HepG2 (cell line): Measurements from ENCODE around the gene RIMOC1. TPM values are rescaled to one million over a fixed set of nuclear protein-coding genes. Genes with fewer than 3 reads are reported as not detected.

Experiments used
- CHCHD3 ChIP-seq: sonication (generic); formaldehyde crosslinking; IDR thresholded peaks from 2 replicates; pipeline ENCODE4 v1.8.0; 2022; ENCODE audit warnings: mild to moderate bottlenecking, missing genetic modification reagents, moderate library complexity
- HIVEP1 ChIP-seq: sonication (generic); formaldehyde crosslinking; IDR thresholded peaks from 2 replicates; pipeline ENCODE4 v1.4.0; 2020; ENCODE audit warnings: mild to moderate bottlenecking, missing genetic modification reagents
- KAT8 ChIP-seq: IDR thresholded peaks from 2 replicates; pipeline ENCODE4 v1.6.1; 2016; ENCODE audit warnings: missing genetic modification reagents, missing compliant biosample characterization
- REXO4 ChIP-seq: sonication (generic); formaldehyde crosslinking; IDR thresholded peaks from 2 replicates; pipeline ENCODE4 v1.8.0; 2022; ENCODE audit warnings: missing genetic modification reagents, mild to moderate bottlenecking, borderline replicate concordance
- SCMH1 ChIP-seq: sonication (generic); formaldehyde crosslinking; IDR thresholded peaks from 2 replicates; pipeline ENCODE4 v1.9.0; 2021; ENCODE audit warnings: missing genetic modification reagents, mild to moderate bottlenecking, borderline replicate concordance
- TBX2 ChIP-seq: sonication (generic); formaldehyde crosslinking; IDR thresholded peaks from 2 replicates; pipeline ENCODE4 v1.5.0; 2020; ENCODE audit warnings: missing genetic modification reagents, mild to moderate bottlenecking, borderline replicate concordance
- U2AF2 ChIP-seq: fragments of 200-400 bp; formaldehyde crosslinking; IDR thresholded peaks from 2 replicates; pipeline ENCODE4 v1.6.1; 2017; ENCODE audit warnings: low read depth, mild to moderate bottlenecking, low read length
- ZFP36L1 ChIP-seq: sonication (generic); formaldehyde crosslinking; IDR thresholded peaks from 2 replicates; pipeline ENCODE4 v1.8.0; 2022; ENCODE audit warnings: mild to moderate bottlenecking, missing genetic modification reagents, moderate library complexity
- ZNF781 ChIP-seq: sonication (generic); formaldehyde crosslinking; IDR thresholded peaks from 2 replicates; pipeline ENCODE4 v1.5.1; 2020; ENCODE audit warnings: borderline replicate concordance, mild to moderate bottlenecking, missing genetic modification reagents; ENCODE audit errors: not compliant biosample characterization
- polyA plus RNA-seq, 8 experiments: library from polyadenylated mRNA; depleted of rRNA in 3 of 8; stranded (reverse) in 7 of 8; unstranded in 1 of 8; fragments of >200 nt; fragmentation: Illumina TruSeq in 4 of 8; extraction: Trizol in 4 of 8; gene quantifications; 2 replicates each; pipeline versions ENCODE4 v1.2.1 to v1.2.3, GENCODE V29; 2011 to 2016; ENCODE audit warnings: low read depth in 4 of 8, missing spikeins in 1 of 8, mixed read lengths in 1 of 8; ENCODE audit not compliant: insufficient read depth in 1 of 8
- total RNA-seq, 5 experiments: library from RNA; depleted of rRNA; stranded (reverse); fragments of >200 nt; fragmentation: Illumina TruSeq; extraction: Trizol; gene quantifications; 2 replicates each; pipeline ENCODE4 v1.2.3, GENCODE V29; 2016; ENCODE audit warnings: low read depth in 1 of 5
- TF ChIP-seq, protein P1 (sequence below): sonication (generic); formaldehyde crosslinking; IDR thresholded peaks from 2 replicates; pipeline ENCODE4 v1.4.0; 2020; ENCODE audit warnings: mild to moderate bottlenecking, missing genetic modification reagents
- TF ChIP-seq, protein P2 (sequence below): sonication (generic); formaldehyde crosslinking; IDR thresholded peaks from 2 replicates; pipeline ENCODE4 v1.4.0; 2020; ENCODE audit warnings: missing genetic modification reagents, borderline replicate concordance
- TF ChIP-seq, protein P3 (sequence below): sonication (generic); IDR thresholded peaks from 2 replicates; pipeline ENCODE4 v1.6.1; 2016; ENCODE audit warnings: low read depth, borderline replicate concordance
- TF ChIP-seq, protein P4 (sequence below): IDR thresholded peaks from 2 replicates; pipeline ENCODE4 v1.4.0; 2020; ENCODE audit warnings: mild to moderate bottlenecking, missing genetic modification reagents
- TF ChIP-seq, protein P5 (sequence below): sonication (generic); formaldehyde crosslinking; IDR thresholded peaks from 2 replicates; pipeline ENCODE4 v1.4.0; 2020; ENCODE audit warnings: missing genetic modification reagents
- TF ChIP-seq, protein P6 (sequence below): conservative IDR thresholded peaks from 2 replicates; pipeline ENCODE4 v1.6.1; 2018; ENCODE audit warnings: missing genetic modification reagents

RIMOC1 gene
- total and polyA plus RNA-seq, 2 of the 13 experiments (the other 11 are each of a cell fraction or from before 2014, with no cell fraction given) = 16.3 to 16.9 TPM

DNA sequence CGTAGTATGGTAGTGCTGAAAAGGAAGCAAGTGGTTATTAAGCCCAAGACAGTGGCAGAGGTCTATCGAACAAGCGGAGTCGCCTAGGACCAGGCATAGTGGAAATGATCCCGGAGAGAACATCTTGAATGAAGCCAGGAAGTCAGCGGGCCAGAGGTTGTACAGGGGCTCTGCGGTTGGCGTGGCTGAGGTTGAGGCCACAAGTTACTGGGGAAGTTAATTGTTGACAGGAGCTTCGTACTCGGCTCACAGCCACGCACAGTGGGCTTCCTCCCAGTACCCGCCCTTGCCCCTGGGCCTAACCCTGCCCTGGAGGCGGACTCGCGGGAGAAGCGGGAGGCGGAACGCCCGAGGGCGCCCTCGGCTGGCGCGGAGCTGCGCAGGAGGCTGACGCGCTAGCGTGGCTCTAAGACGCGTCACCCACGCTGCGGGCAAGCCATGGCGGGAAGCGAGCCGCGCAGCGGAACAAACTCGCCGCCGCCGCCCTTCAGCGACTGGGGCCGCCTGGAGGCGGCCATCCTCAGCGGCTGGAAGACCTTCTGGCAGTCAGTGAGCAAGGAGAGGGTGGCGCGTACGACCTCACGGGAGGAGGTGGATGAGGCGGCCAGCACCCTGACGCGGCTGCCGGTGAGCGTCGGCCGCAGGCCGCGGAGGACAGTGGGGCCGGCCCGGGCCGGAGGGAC, 20.9 kb downstream of the RIMOC1 start, which contains the start of gene FBXO4 (continued):
- TF ChIP-seq, protein P1, sequence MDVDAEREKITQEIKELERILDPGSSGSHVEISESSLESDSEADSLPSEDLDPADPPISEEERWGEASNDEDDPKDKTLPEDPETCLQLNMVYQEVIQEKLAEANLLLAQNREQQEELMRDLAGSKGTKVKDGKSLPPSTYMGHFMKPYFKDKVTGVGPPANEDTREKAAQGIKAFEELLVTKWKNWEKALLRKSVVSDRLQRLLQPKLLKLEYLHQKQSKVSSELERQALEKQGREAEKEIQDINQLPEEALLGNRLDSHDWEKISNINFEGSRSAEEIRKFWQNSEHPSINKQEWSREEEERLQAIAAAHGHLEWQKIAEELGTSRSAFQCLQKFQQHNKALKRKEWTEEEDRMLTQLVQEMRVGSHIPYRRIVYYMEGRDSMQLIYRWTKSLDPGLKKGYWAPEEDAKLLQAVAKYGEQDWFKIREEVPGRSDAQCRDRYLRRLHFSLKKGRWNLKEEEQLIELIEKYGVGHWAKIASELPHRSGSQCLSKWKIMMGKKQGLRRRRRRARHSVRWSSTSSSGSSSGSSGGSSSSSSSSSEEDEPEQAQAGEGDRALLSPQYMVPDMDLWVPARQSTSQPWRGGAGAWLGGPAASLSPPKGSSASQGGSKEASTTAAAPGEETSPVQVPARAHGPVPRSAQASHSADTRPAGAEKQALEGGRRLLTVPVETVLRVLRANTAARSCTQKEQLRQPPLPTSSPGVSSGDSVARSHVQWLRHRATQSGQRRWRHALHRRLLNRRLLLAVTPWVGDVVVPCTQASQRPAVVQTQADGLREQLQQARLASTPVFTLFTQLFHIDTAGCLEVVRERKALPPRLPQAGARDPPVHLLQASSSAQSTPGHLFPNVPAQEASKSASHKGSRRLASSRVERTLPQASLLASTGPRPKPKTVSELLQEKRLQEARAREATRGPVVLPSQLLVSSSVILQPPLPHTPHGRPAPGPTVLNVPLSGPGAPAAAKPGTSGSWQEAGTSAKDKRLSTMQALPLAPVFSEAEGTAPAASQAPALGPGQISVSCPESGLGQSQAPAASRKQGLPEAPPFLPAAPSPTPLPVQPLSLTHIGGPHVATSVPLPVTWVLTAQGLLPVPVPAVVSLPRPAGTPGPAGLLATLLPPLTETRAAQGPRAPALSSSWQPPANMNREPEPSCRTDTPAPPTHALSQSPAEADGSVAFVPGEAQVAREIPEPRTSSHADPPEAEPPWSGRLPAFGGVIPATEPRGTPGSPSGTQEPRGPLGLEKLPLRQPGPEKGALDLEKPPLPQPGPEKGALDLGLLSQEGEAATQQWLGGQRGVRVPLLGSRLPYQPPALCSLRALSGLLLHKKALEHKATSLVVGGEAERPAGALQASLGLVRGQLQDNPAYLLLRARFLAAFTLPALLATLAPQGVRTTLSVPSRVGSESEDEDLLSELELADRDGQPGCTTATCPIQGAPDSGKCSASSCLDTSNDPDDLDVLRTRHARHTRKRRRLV = no peak
- TF ChIP-seq KAT8 (CRISPR knock-in tag) = peak; percentile 88
- peak; percentile 67 for TF ChIP-seq TBX2 (CRISPR knock-in tag)
- TF ChIP-seq REXO4 (CRISPR knock-in tag) = no peak
- TF ChIP-seq, protein P2, sequence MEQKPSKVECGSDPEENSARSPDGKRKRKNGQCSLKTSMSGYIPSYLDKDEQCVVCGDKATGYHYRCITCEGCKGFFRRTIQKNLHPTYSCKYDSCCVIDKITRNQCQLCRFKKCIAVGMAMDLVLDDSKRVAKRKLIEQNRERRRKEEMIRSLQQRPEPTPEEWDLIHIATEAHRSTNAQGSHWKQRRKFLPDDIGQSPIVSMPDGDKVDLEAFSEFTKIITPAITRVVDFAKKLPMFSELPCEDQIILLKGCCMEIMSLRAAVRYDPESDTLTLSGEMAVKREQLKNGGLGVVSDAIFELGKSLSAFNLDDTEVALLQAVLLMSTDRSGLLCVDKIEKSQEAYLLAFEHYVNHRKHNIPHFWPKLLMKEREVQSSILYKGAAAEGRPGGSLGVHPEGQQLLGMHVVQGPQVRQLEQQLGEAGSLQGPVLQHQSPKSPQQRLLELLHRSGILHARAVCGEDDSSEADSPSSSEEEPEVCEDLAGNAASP (CRISPR knock-in tag) = peak; percentile 69
- TF ChIP-seq, protein P3, sequence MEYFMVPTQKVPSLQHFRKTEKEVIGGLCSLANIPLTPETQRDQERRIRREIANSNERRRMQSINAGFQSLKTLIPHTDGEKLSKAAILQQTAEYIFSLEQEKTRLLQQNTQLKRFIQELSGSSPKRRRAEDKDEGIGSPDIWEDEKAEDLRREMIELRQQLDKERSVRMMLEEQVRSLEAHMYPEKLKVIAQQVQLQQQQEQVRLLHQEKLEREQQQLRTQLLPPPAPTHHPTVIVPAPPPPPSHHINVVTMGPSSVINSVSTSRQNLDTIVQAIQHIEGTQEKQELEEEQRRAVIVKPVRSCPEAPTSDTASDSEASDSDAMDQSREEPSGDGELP = no peak; the same call in 1 of the 2 replicates
- peak; percentile 87; the same call in 1 of the 2 replicates for TF ChIP-seq CHCHD3
- TF ChIP-seq HIVEP1 (CRISPR knock-in tag) = peak; percentile 76; the same call in 1 of the 2 replicates
- TF ChIP-seq, protein P4, sequence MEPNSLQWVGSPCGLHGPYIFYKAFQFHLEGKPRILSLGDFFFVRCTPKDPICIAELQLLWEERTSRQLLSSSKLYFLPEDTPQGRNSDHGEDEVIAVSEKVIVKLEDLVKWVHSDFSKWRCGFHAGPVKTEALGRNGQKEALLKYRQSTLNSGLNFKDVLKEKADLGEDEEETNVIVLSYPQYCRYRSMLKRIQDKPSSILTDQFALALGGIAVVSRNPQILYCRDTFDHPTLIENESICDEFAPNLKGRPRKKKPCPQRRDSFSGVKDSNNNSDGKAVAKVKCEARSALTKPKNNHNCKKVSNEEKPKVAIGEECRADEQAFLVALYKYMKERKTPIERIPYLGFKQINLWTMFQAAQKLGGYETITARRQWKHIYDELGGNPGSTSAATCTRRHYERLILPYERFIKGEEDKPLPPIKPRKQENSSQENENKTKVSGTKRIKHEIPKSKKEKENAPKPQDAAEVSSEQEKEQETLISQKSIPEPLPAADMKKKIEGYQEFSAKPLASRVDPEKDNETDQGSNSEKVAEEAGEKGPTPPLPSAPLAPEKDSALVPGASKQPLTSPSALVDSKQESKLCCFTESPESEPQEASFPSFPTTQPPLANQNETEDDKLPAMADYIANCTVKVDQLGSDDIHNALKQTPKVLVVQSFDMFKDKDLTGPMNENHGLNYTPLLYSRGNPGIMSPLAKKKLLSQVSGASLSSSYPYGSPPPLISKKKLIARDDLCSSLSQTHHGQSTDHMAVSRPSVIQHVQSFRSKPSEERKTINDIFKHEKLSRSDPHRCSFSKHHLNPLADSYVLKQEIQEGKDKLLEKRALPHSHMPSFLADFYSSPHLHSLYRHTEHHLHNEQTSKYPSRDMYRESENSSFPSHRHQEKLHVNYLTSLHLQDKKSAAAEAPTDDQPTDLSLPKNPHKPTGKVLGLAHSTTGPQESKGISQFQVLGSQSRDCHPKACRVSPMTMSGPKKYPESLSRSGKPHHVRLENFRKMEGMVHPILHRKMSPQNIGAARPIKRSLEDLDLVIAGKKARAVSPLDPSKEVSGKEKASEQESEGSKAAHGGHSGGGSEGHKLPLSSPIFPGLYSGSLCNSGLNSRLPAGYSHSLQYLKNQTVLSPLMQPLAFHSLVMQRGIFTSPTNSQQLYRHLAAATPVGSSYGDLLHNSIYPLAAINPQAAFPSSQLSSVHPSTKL = peak; percentile 87
- TF ChIP-seq SCMH1 (CRISPR knock-in tag) = no peak
- TF ChIP-seq, protein P5, sequence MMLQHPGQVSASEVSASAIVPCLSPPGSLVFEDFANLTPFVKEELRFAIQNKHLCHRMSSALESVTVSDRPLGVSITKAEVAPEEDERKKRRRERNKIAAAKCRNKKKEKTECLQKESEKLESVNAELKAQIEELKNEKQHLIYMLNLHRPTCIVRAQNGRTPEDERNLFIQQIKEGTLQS (CRISPR knock-in tag) = peak; percentile 72
- no peak for TF ChIP-seq U2AF2
- TF ChIP-seq, protein P6, sequence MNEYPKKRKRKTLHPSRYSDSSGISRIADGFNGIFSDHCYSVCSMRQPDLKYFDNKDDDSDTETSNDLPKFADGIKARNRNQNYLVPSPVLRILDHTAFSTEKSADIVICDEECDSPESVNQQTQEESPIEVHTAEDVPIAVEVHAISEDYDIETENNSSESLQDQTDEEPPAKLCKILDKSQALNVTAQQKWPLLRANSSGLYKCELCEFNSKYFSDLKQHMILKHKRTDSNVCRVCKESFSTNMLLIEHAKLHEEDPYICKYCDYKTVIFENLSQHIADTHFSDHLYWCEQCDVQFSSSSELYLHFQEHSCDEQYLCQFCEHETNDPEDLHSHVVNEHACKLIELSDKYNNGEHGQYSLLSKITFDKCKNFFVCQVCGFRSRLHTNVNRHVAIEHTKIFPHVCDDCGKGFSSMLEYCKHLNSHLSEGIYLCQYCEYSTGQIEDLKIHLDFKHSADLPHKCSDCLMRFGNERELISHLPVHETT (CRISPR knock-in tag) = no peak; the same call in 1 of the 2 replicates
- peak; percentile 44 for TF ChIP-seq ZNF781 (CRISPR knock-in tag)
- TF ChIP-seq ZFP36L1 (CRISPR knock-in tag) = 0 out of 2 replicates have a peak, but pooled peaks have one; percentile 44
